Mucosa of descending colon (tissue), 3 donors: Measurements from ENCODE around the gene POLR1D. TPM values are rescaled to one million over a fixed set of nuclear protein-coding genes. Genes with fewer than 3 reads are reported as not detected.
A peak's percentile ranks its signal among the peaks of the same experiment; 100 is the strongest.

Source experiments
- ATAC-seq: fragments of 200-7000 bp; cut with Tn5 transposase; one replicate; pipeline ENCODE4 v1.9.1; 2020; ENCODE audit warnings: mild to moderate bottlenecking, moderate library complexity
- DNase-seq, 3 donors: peaks; one replicate each; pipeline ENCODE4 v3.0.0-alpha.2; 2020
- H3K36me3 ChIP-seq: fragments of 200-600 bp; one replicate; pipeline ENCODE4 v1.8.0; 2021; ENCODE audit warnings: low read depth, mild to moderate bottlenecking
- H3K4me1 ChIP-seq: fragments of 200-600 bp; one replicate; pipeline ENCODE4 v1.8.0; 2021; ENCODE audit warnings: low read depth, mild to moderate bottlenecking
- H3K4me3 ChIP-seq: fragments of 200-600 bp; one replicate; pipeline ENCODE4 v1.8.0; 2021; ENCODE audit warnings: mild to moderate bottlenecking
- H3K9me3 ChIP-seq: fragments of 200-600 bp; one replicate; pipeline ENCODE4 v1.8.0; 2021; ENCODE audit warnings: mild to moderate bottlenecking
- CTCF ChIP-seq: fragments of 200-600 bp; IDR thresholded peaks from one replicate; pipeline ENCODE4 v1.8.0; 2022; ENCODE audit warnings: antibody characterized with exemption, mild to moderate bottlenecking
- intact Hi-C, 2 donors: fragments of 100-400 bp; cut with DNase I in 1 of 2; cut with micrococcal nuclease in 1 of 2; formaldehyde crosslinking; loops; one replicate each; pipeline versions ENCODE4 v1.11.0 to v1.11.1; 2022; cut with DNase I, micrococcal nuclease
- total RNA-seq, 3 donors: library from RNA; stranded (reverse); fragmentation: NEBNext Ultra II Directional in 2 of 3; extraction: Animal tissue kit (Norgen Biotek cat#: 25700) in 2 of 3; gene quantifications; one replicate each; pipeline versions ENCODE4 v1.2.1 to v1.2.4, GENCODE V29; 2021 to 2023
- donor health status: DM: no; HTN: no; CAD: no; lungs with moderate emphysema.
- donor health status: DM: no; HTN: no; CAD: no.
- donor health status: DM: no; HTN: yes; CAD: no.

Gene POLR1D
- total RNA-seq, 3 donors from 2014 or later, result 88.7 to 169 (median 91.0) TPM

GRCh38 chr13:27634231-27634630, 12.5 kb downstream of the POLR1D start:
- H3K4me1 ChIP-seq, result no peaks in the 10 kb centered on the region
- H3K4me3 ChIP-seq, result no peak overlapping the region
- no peaks in the 10 kb centered on the region for H3K36me3 ChIP-seq
- no peak for TF ChIP-seq CTCF
- ATAC-seq (no peak), DNase-seq (no peak)
- intact Hi-C loops, result no loop called here
- no peaks in the 10 kb centered on the region for H3K9me3 ChIP-seq

GRCh38 chr13:27634791-27635190, 13.1 kb downstream of the POLR1D start:
- intact Hi-C loops, result no loop called here
- no peak for TF ChIP-seq CTCF
- ATAC-seq (peak; percentile 50), DNase-seq (no peak)
- Histone ChIP-seq H3K9me3 (no peaks in the 10 kb centered on the region), H3K4me3 (no peak overlapping the region), H3K36me3 (no peaks in the 10 kb centered on the region), H3K4me1 (no peaks in the 10 kb centered on the region)

- H3K9me3 ChIP-seq, result no peaks in the 10 kb centered on the region
- ATAC-seq, result no peak
- H3K4me1 ChIP-seq, result no peaks in the 10 kb centered on the region
- H3K36me3 ChIP-seq, result no peaks in the 10 kb centered on the region
- intact Hi-C loops, result no loop called here
- no peak for TF ChIP-seq CTCF
- no peak overlapping the region for H3K4me3 ChIP-seq
- no peak for DNase-seq
These were observed 13.6 kb downstream of the POLR1D start for GRCh38 chr13:27635266-27635665.

- DNase-seq (no peak), ATAC-seq (no peak)
- H3K4me3 ChIP-seq, result no peak overlapping the region
- no peak for TF ChIP-seq CTCF
- no peaks in the 10 kb centered on the region for H3K36me3 ChIP-seq
- no peaks in the 10 kb centered on the region for H3K4me1 ChIP-seq
- no peaks in the 10 kb centered on the region for H3K9me3 ChIP-seq
- intact Hi-C loops, result no loop called here
These were observed 15.0 kb downstream of the POLR1D start for GRCh38 chr13:27636589-27637288.

- no peak for TF ChIP-seq CTCF
- intact Hi-C loops, result no loop called here
- no peak for DNase-seq
- no peaks in the 10 kb centered on the region for H3K36me3 ChIP-seq
- no peaks in the 10 kb centered on the region for H3K4me1 ChIP-seq
- no peaks in the 10 kb centered on the region for H3K9me3 ChIP-seq
- ATAC-seq, result no peak
- H3K4me3 ChIP-seq, result no peak overlapping the region
These were observed 15.6 kb downstream of the POLR1D start for GRCh38 chr13:27637289-27637626.

GRCh38 chr13:27638001-27638400, 16.3 kb downstream of the POLR1D start:
- no peak for TF ChIP-seq CTCF
- Histone ChIP-seq H3K9me3 (no peaks in the 10 kb centered on the region), H3K4me3 (no peak overlapping the region), H3K4me1 (no peaks in the 10 kb centered on the region), H3K36me3 (no peaks in the 10 kb centered on the region)
- DNase-seq (no peak), ATAC-seq (no peak)
- intact Hi-C loops, result no loop called here
